HG03066 (cell line): Measurements from ENCODE around the gene NBL1.

Experiments used
- ATAC-seq: cut with Tn5 transposase; IDR thresholded peaks from one replicate; pipeline ENCODE4 v1.9.1; 2021; ENCODE audit warnings: low read depth; ENCODE audit not compliant: unreplicated experiment

NBL1 gene

GRCh38 chr1:19644681-19645410 lies 735 bp downstream of the NBL1 start:
- ATAC-seq = no peak

- ATAC-seq = no peak
Measured at GRCh38 chr1:19645411-19646251, 1.5 kb downstream of the NBL1 start.

DNA sequence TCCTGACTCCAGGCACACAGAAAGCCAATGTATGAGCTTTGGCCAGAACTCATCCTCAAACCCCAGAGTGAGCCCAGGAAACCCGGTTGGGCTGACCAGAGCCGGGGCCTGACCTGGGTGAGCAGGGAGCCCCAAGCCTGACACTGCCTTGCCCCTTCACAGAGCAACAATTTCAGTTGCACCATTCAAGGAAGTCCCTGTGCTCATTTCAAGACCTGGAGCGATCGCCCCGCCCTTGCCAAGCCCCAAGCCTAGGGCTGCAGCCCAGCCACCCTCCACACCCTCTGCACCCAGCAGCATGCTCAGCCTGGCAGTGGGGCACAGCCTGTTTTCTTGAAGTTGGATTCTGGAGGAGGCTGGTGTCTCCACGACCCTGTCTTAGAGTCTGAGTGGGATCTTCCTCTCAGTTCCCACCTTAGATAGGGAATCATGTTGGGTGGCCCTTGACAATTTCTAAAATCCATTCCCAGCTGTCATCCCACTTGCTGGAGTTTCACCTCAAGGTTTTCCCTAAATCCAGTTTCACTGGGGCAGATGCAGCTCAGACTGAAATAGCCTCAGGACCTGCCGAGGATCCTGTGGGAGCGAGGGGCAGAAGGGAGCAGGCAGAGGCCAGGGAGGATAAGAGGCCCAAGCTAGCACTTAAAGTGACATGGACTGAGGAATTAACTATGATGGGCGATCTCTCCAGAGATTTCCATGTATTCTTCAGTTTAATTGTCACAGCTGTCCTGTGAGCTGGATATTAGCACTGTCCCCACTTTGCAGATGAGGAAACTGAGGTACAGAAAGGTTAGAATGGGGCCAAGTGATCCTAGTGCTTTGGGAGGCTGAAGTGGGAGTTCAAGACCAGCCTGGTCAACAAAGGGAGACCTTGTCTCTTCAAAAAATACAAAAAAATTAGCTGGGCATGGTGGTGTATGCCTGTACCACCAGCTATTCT lies 2.5 kb downstream of the NBL1 start:
- ATAC-seq = no peak

DNA sequence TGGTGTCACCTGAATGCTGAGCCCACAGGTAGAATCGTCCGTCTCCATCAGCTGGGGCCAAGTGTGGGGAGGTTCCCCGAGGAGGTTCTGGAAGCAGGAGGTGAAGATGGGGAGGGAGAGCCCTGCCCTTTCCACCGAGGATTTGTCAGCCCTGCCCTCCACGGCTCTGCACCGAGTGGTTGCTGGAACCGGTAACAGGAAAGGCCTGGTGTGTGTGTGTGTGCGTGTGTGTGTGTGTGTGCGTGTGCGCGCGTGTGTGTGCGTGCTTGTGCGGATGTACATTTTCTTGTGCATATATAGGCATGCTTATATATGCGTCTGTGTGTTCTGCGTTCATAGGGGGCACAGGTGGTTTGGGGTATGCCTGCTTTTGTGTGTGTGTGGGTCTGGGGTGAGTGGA lies 3.5 kb downstream of the NBL1 start:
- ATAC-seq = no peak

DNA sequence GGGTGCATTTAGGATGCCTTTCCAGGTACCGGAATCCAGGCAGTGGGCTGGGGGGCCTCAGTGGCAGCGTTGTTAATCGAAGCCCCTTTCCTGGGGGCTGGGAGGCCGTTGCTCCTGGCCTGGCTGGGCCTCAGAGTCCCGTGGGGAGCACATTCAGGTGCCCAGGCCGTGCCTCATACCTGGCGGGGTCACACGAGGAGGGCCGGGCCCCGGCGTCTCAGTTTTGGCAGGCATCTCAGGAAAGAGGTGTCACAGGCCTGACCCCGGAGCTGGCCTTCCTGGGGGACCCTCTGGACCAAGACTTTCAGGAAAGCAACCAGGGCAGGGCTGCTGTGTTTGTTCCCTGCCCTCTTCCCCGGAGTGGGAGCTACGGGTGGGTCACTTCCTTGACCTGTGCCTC lies 4.1 kb downstream of the NBL1 start:
- ATAC-seq = no peak

DNA sequence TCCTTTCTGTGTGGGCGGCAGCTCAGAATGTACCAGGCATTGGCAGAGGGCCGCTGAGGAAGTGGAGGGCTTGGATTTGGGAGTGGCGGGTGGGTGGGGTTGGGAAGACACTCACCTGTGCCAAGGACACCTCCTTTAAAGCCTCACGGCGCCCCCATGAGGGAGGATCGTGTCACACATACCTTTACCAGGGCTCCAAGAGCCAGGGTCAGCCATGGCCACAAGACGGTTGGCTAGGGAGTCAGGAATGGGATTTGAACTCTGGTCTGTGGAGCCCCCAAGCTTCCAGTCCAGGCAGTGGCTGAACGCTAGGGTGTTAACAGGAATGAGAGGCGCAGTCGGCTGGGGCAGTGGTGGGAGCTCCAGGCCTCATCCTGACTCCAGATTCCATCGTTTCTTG lies 4.6 kb downstream of the NBL1 start:
- ATAC-seq = no peak

GRCh38 chr1:19650416-19651140 lies 6.5 kb downstream of the NBL1 start:
- no peak for ATAC-seq

DNA sequence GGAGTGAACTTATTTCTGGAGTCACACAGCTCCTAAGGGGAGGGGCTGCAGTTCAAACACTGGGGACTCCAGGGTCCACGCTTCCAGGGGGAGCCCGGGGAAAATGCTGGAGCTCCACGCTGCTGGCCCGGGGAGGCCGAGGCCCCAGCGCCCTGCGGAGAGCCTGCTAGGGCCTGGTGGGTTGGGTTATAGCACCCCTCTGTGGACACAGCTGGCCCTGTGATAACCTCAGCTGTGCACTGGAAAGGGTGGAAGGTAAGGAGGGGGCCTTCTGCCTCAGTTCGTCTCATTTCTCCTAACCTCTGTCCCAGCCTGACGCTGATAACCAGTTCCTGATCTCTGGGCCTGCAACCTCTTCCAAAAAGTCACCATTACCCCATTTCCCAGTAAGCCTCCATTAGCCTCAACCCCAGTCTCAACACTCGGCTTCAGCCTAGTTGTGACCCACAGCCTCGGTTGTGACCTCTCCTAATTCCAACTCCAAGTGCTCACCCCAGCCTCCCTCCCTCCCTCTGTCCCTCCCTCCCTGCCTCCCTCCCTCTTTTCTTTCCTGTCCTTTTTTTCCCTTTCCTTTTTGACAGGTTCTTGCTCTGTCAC lies 7.1 kb downstream of the NBL1 start:
- ATAC-seq = no peak

DNA sequence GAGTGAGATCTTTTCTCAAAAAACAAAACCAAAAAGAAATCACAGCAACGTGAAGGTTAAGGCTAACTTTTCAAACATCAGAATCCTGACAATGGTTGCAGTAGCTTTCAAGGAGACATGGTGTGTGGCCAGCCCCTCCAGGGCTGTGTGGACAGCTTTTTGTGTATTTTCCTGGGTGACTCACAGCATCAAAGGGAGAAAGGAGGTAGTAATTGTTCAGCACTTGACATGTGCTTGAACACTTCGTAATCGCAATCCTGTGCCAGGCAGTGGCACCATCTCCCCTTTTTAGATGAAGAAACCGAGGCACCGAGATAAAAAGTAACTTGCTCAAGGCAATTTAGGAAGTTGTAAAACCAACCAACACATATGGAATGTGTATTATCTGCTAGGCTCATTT lies 10.3 kb downstream of the NBL1 start:
- ATAC-seq = no peak

DNA sequence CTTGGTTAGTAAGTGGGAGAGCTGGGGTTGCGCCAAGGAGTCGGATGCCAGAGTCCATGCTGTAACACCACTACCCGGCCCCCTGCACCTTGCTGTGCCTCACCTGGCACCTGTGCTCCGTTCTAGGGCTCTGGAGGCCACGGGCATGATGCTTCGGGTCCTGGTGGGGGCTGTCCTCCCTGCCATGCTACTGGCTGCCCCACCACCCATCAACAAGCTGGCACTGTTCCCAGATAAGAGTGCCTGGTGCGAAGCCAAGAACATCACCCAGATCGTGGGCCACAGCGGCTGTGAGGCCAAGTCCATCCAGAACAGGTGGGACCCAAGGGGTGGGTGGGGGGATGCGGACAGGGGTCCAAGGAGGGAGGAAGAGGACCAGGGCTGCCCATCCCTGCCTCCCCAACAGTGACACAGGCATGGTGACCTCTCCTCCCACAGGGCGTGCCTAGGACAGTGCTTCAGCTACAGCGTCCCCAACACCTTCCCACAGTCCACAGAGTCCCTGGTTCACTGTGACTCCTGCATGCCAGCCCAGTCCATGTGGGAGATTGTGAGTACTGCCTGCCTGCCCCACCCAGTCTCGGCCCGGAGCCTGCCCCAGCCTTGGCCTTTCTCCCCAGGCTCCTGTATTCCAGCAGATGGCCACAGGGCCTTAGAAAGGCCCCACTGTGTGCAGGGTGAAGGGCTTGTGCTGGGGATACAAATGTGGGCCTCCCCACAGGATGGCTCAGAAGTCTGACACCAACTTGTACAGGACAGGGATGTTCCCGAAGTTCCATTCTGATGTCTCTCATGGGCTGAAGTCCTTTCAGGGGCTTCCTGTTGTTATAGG lies 11.0 kb downstream of the NBL1 start:
- ATAC-seq = no peak

GRCh38 chr1:19655718-19656080 lies 11.6 kb downstream of the NBL1 start:
- no peak for ATAC-seq

DNA sequence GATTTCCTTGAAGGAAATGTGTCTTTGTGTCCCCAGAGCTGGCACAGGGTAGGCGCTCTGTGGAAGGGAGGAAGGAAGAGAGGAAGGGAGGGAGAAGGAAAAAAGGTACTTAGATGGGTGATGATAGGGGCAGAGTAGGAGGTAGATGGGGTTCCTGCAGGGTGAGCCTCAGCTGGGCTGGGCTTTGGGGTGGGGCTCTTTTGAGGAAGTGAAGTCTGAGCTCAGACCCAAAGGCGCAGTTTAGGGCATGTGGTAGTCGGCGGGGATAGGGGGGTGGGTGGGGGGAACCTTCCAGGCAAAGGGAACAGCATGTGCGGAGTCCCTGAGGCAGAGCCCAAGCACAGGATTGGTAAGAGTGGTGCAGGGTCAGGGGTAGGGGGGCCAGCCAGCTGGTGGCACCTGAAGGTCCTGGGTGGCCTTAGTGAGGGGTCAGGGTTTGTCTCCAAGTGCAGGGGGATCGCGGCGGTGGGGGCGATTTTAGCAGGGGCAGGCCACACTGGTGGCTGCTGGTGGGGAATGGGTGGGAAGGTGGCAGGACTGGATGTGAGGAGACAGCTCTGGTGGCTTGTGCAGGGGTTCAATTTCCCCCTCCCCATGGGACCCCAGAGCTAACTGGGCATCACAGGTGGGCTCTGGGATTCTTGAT lies 12.1 kb downstream of the NBL1 start:
- no peak for ATAC-seq

GRCh38 chr1:19656780-19657466 lies 12.8 kb downstream of the NBL1 start:
- no peak for ATAC-seq

- ATAC-seq = no peak
Measured at GRCh38 chr1:19657511-19657910, 13.4 kb downstream of the NBL1 start.

DNA sequence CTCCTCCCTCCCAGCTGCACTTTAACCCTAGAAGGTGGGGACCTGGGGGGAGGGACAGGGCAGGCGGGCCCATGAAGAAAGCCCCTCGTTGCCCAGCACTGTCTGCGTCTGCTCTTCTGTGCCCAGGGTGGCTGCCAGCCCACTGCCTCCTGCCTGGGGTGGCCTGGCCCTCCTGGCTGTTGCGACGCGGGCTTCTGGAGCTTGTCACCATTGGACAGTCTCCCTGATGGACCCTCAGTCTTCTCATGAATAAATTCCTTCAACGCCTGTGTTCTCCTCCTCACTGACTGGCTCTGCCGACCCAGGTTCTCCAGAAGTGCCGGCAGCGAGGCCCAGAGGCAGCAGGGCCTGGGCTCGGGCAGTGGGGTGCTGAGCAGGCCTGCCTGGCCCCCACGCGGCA lies 14.1 kb downstream of the NBL1 start:
- ATAC-seq = no peak

DNA sequence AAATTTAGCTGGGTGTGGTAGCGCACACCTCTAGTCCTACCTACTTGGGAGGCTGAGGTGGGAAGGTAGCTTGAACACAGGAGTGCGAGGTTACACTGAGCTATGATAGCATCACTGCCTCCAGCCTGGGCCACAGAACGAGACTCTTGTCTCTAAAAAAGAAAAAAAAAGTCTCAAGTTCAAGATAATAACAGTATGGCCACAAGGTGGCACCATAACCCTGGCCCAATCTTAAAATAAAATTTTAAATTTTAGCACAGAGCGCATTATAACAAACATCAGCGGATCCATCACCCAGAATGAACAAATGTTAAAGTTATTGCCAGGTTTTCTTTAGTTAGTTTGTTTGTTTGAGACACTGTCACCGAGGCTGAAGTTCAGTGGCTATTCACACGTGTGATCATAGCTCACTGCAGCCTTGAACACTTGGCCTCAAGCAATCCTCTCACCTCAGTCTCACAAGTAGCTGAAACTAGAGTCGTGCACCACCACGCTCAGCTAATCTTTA lies 17.7 kb downstream of the NBL1 start:
- ATAC-seq = no peak

- ATAC-seq = no peak
Measured at GRCh38 chr1:19662313-19662712, 18.2 kb downstream of the NBL1 start.
